ENCODE measurements around the gene ILF2. TPM values are rescaled to one million over a fixed set of nuclear protein-coding genes. Genes with fewer than 3 reads are reported as not detected.

Gene ILF2
- polyA plus RNA-seq, 1 donor (not counting 4 experiments of a cell fraction or from before 2014, with no cell fraction given) = 232 TPM

DNA sequence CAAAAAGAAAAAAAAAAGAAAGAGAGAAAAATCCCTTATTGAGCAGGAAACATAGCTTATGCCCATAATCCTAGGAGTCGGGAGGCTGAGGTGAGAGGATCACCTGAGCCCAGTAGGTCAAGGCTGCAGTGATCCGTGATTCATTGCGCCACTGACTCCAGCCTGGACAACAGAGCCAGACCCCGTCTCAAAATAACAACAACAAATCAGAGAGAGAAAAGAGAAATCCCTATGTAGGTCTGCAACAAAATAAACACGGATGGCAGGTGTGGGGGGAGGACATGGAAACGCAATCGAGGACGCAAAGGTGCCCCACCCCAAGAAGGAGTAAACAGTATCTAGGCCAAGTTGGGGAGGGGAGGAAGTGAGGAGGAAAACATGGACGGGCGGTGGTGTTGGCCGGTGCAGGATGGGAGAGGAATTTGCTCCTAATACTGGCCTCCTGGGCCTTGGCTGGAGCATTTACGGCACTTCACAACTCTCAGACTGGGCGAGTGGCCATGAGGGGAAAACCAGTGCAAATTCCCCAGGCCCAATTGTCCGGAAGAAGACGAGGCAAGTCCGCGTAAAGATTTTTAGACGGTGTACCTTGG lies 37.5 kb downstream of the ILF2 start:
- FAIRE-seq (no peak), DNase-seq (ENCODE audit: low read depth, low spot score) (no peak)
- no peak for TF ChIP-seq CTCF (optimal IDR thresholded peaks at IDR 0.05 in 1 of 3, IDR thresholded peaks at IDR 0.05 in 1 of 3, conservative IDR thresholded peaks at IDR 0.05 in 1 of 3; ENCODE audit: extremely low read depth in 1 of 3, insufficient read depth in 2 of 3, low read length in 3 of 3)
- no peak for TF ChIP-seq EZH2 (IDR thresholded peaks at IDR 0.05; ENCODE audit: low read length)
- no peaks in the 10 kb centered on the region for H4K20me1 ChIP-seq (ENCODE audit: control insufficient read depth, extremely low read depth, insufficient read depth, low read length)
- peaks cover 10 to 23% of the 10 kb centered on the region in 2 experiments for H3K36me3 ChIP-seq (ENCODE audit: control insufficient read depth in 2 of 2, extremely low read depth in 1 of 2, insufficient read depth in 2 of 2, low read length in 2 of 2)
- peak overlapping the region; percentile 100 for H3K4me2 ChIP-seq (ENCODE audit: control insufficient read depth, extremely low read depth, insufficient read depth, low read depth, low read length)
- H3K79me2 ChIP-seq (ENCODE audit: control insufficient read depth, insufficient read depth, low read length) = peaks cover 36% of the 10 kb centered on the region
- peak overlapping the region; percentile 82 for H2AFZ ChIP-seq (ENCODE audit: control insufficient read depth, low read length)
- H3K9me1 ChIP-seq (ENCODE audit: control insufficient read depth, extremely low read depth, insufficient read depth, low read length) = no peaks in the 10 kb centered on the region
- peak overlapping the region; percentile 56 to 99 (median 97) for H3K4me3 ChIP-seq (ENCODE audit: control insufficient read depth in 2 of 3, extremely low read depth in 1 of 3, insufficient read depth in 2 of 3, low read depth in 1 of 3, low read length in 3 of 3)
- dilution Hi-C loops (cut with MboI; ENCODE audit: extremely low pct_ligation_motif_present, low sequenced_read_pairs) = no loop called here
- peaks cover 13% of the 10 kb centered on the region for H3K4me1 ChIP-seq (ENCODE audit: control insufficient read depth, extremely low read depth, insufficient read depth, low read length)
- H3K9ac ChIP-seq (ENCODE audit: control insufficient read depth, extremely low read depth, insufficient read depth, low read length) = peak overlapping the region; percentile 100
- peak overlapping the region; percentile 100 for H3K27ac ChIP-seq (ENCODE audit: control insufficient read depth, insufficient read depth, low read length)
- no peaks in the 10 kb centered on the region for H3K27me3 ChIP-seq (ENCODE audit: control insufficient read depth, extremely low read depth, insufficient read depth, low read length)
- no peaks in the 10 kb centered on the region for H3K9me3 ChIP-seq (ENCODE audit: control insufficient read depth, low read depth, low read length)

- no peak for FAIRE-seq
- Histone ChIP-seq H3K9ac (ENCODE audit: control insufficient read depth, extremely low read depth, insufficient read depth, low read length) (no peak overlapping the region), H3K9me3 (ENCODE audit: control insufficient read depth, low read depth, low read length) (no peaks in the 10 kb centered on the region), H3K36me3 (ENCODE audit: control insufficient read depth in 2 of 2, extremely low read depth in 1 of 2, insufficient read depth in 2 of 2, low read length in 2 of 2) (peaks cover 4 to 9% of the 10 kb centered on the region in 2 experiments), H4K20me1 (ENCODE audit: control insufficient read depth, extremely low read depth, insufficient read depth, low read length) (no peaks in the 10 kb centered on the region), H3K4me1 (ENCODE audit: control insufficient read depth, extremely low read depth, insufficient read depth, low read length) (peaks cover 21% of the 10 kb centered on the region), H3K79me2 (ENCODE audit: control insufficient read depth, insufficient read depth, low read length) (peaks cover 28% of the 10 kb centered on the region), H3K27ac (ENCODE audit: control insufficient read depth, insufficient read depth, low read length) (no peak overlapping the region), H3K4me3 (ENCODE audit: control insufficient read depth in 2 of 3, extremely low read depth in 1 of 3, insufficient read depth in 2 of 3, low read depth in 1 of 3, low read length in 3 of 3) (no peak overlapping the region), H3K27me3 (ENCODE audit: control insufficient read depth, extremely low read depth, insufficient read depth, low read length) (no peaks in the 10 kb centered on the region), H2AFZ (ENCODE audit: control insufficient read depth, low read length) (no peak overlapping the region), H3K9me1 (ENCODE audit: control insufficient read depth, extremely low read depth, insufficient read depth, low read length) (peaks cover 6% of the 10 kb centered on the region), H3K4me2 (ENCODE audit: control insufficient read depth, extremely low read depth, insufficient read depth, low read depth, low read length) (no peak overlapping the region)
- no peak for DNase-seq (ENCODE audit: low read depth, low spot score)
- no peak for TF ChIP-seq EZH2 (IDR thresholded peaks at IDR 0.05; ENCODE audit: low read length)
- no peak for TF ChIP-seq CTCF (optimal IDR thresholded peaks at IDR 0.05 in 1 of 3, IDR thresholded peaks at IDR 0.05 in 1 of 3, conservative IDR thresholded peaks at IDR 0.05 in 1 of 3; ENCODE audit: extremely low read depth in 1 of 3, insufficient read depth in 2 of 3, low read length in 3 of 3)
- dilution Hi-C loops (cut with MboI; ENCODE audit: extremely low pct_ligation_motif_present, low sequenced_read_pairs) = no loop called here
Measured at GRCh38 chr1:153631047-153632022, 39.5 kb downstream of the ILF2 start.

Measured in keratinocyte (primary cell).